Activated T-helper 1 cell treated with anti-CD3 and anti-CD28 coated beads, Interleukin-12 subunit alpha, Interleukin-12 subunit beta, Interleukin-2, Interleukin-4 antibody, amounts not matched to agents 30 ng/mL and 10 ng/mL and 1 ng/mL, durations not matched to agents 14 hours and 24 hours and 36 hours (primary cell): ENCODE measurements around the gene C2orf92. TPM values are rescaled to one million over a fixed set of nuclear protein-coding genes. Genes with fewer than 3 reads are reported as not detected.

Experiments
- DNase-seq: peaks from one replicate; pipeline ENCODE4 v3.0.0; 2021; ENCODE audit warnings: low spot score
- H3K27ac Mint-ChIP-seq: one replicate; pipeline ENCODE4 v1.8.0; 2021; ENCODE audit warnings: mild to moderate bottlenecking, mixed read lengths
- H3K27me3 Mint-ChIP-seq: one replicate; pipeline ENCODE4 v1.8.0; 2022; ENCODE audit warnings: mild to moderate bottlenecking, moderate library complexity, mixed read lengths; ENCODE audit not compliant: insufficient read depth
- H3K36me3 Mint-ChIP-seq: one replicate; pipeline ENCODE4 v1.8.0; 2021; ENCODE audit warnings: low read depth, mixed read lengths
- H3K4me1 Mint-ChIP-seq: one replicate; pipeline ENCODE4 v1.8.0; 2021; ENCODE audit warnings: low read depth, mixed read lengths
- H3K4me3 Mint-ChIP-seq: one replicate; pipeline ENCODE4 v1.8.0; 2021; ENCODE audit warnings: mild to moderate bottlenecking, moderate library complexity, mixed read lengths
- H3K9me3 Mint-ChIP-seq: one replicate; pipeline ENCODE4 v1.8.0; 2021; ENCODE audit warnings: mixed read lengths
- intact Hi-C: fragments of 100-400 bp; cut with micrococcal nuclease; formaldehyde crosslinking; loops from one replicate; pipeline ENCODE4 v1.15.1; 2024
- total RNA-seq: library from RNA; stranded (reverse); gene quantifications from 2 replicates; pipeline ENCODE4 v1.2.3, GENCODE V29; 2022

The C2orf92 gene
- total RNA-seq, 1 donor from 2014 or later, result 17.2 TPM

- Mint-ChIP-seq H3K4me1 (peaks cover 79% of the 10 kb centered on the region), H3K27me3 (no peaks in the 10 kb centered on the region), H3K4me3 (peak overlapping the region; percentile 94), H3K27ac (peak overlapping the region; percentile 99), H3K36me3 (peaks cover 47% of the 10 kb centered on the region), H3K9me3 (no peaks in the 10 kb centered on the region)
- no peak for DNase-seq
- intact Hi-C loops, result loop anchor here (5.0 kb wide), 1 partner anchor 892 kb away; the partner anchor contains the start of genes COA5 and UNC50
Measured at GRCh38 chr2:97714950-97715652, 45.6 kb downstream of the C2orf92 start.

- Mint-ChIP-seq H3K4me1 (peaks cover 79% of the 10 kb centered on the region), H3K4me3 (peak overlapping the region; percentile 94), H3K27me3 (no peaks in the 10 kb centered on the region), H3K36me3 (peaks cover 54% of the 10 kb centered on the region), H3K9me3 (no peaks in the 10 kb centered on the region), H3K27ac (peak overlapping the region; percentile 99)
- DNase-seq, result no peak
- intact Hi-C loops, result no loop called here
Measured at GRCh38 chr2:97715951-97716694, 46.6 kb downstream of the C2orf92 start.

- Mint-ChIP-seq H3K4me3 (peak overlapping the region; percentile 94), H3K27me3 (no peaks in the 10 kb centered on the region), H3K27ac (peak overlapping the region; percentile 90), H3K9me3 (no peaks in the 10 kb centered on the region), H3K4me1 (peaks cover 72% of the 10 kb centered on the region), H3K36me3 (peaks cover 55% of the 10 kb centered on the region)
- intact Hi-C loops, result no loop called here
- DNase-seq, result no peak
Measured at GRCh38 chr2:97716695-97717612, 47.4 kb downstream of the C2orf92 start.

GRCh38 chr2:97717613-97717995 lies 48.1 kb downstream of the C2orf92 start:
- Mint-ChIP-seq H3K27ac (peak overlapping the region; percentile 93), H3K27me3 (no peaks in the 10 kb centered on the region), H3K9me3 (no peaks in the 10 kb centered on the region), H3K36me3 (peaks cover 60% of the 10 kb centered on the region), H3K4me3 (peak overlapping the region; percentile 94), H3K4me1 (peaks cover 68% of the 10 kb centered on the region)
- intact Hi-C loops, result no loop called here
- DNase-seq, result no peak

- Mint-ChIP-seq H3K9me3 (no peaks in the 10 kb centered on the region), H3K4me3 (peak overlapping the region; percentile 94), H3K36me3 (peaks cover 65% of the 10 kb centered on the region), H3K27ac (peak overlapping the region; percentile 93), H3K27me3 (no peaks in the 10 kb centered on the region), H3K4me1 (peaks cover 69% of the 10 kb centered on the region)
- intact Hi-C loops, result loop anchor here (2.0 kb wide), 2 partner anchors 27 to 51 kb away; no protein-coding TSS in a partner anchor
- DNase-seq, result peak; percentile 71
Measured at GRCh38 chr2:97718051-97718882, 48.8 kb downstream of the C2orf92 start.

- Mint-ChIP-seq H3K27me3 (no peaks in the 10 kb centered on the region), H3K9me3 (no peaks in the 10 kb centered on the region), H3K4me1 (peaks cover 66% of the 10 kb centered on the region), H3K27ac (peak overlapping the region; percentile 93), H3K36me3 (peaks cover 66% of the 10 kb centered on the region), H3K4me3 (peak overlapping the region; percentile 94)
- intact Hi-C loops, result loop anchor here (2.0 kb wide), 2 partner anchors 26 to 50 kb away; no protein-coding TSS in a partner anchor
- DNase-seq, result no peak
Measured at GRCh38 chr2:97718942-97719341, 49.4 kb downstream of the C2orf92 start.

- DNase-seq, result no peak
- Mint-ChIP-seq H3K4me3 (peak overlapping the region; percentile 94), H3K9me3 (no peaks in the 10 kb centered on the region), H3K27me3 (no peaks in the 10 kb centered on the region), H3K27ac (peak overlapping the region; percentile 93), H3K4me1 (peaks cover 66% of the 10 kb centered on the region), H3K36me3 (peaks cover 66% of the 10 kb centered on the region)
- intact Hi-C loops, result loop anchor here (2.0 kb wide), 2 partner anchors 25 to 49 kb away; no protein-coding TSS in a partner anchor
Measured at GRCh38 chr2:97719362-97720155, 50.0 kb downstream of the C2orf92 start.

GRCh38 chr2:97720746-97721145 lies 51.2 kb downstream of the C2orf92 start:
- Mint-ChIP-seq H3K4me3 (peak overlapping the region; percentile 57), H3K36me3 (peaks cover 66% of the 10 kb centered on the region)
- intact Hi-C loops, result no loop called here

GRCh38 chr2:97722227-97722626 lies 52.7 kb downstream of the C2orf92 start:
- no peak for DNase-seq
- Mint-ChIP-seq H3K9me3 (peaks cover 7% of the 10 kb centered on the region), H3K36me3 (peaks cover 71% of the 10 kb centered on the region), H3K4me1 (peaks cover 63% of the 10 kb centered on the region), H3K27ac (no peak overlapping the region), H3K27me3 (no peaks in the 10 kb centered on the region), H3K4me3 (no peak overlapping the region)
- intact Hi-C loops, result no loop called here

More at GRCh38 chr2:97720746-97721145, 51.2 kb downstream of the C2orf92 start:
- peaks cover 65% of the 10 kb centered on the region for H3K4me1 Mint-ChIP-seq
- peaks cover 4% of the 10 kb centered on the region for H3K9me3 Mint-ChIP-seq
- H3K27ac Mint-ChIP-seq, result peak overlapping the region; percentile 79
- DNase-seq, result no peak
- no peaks in the 10 kb centered on the region for H3K27me3 Mint-ChIP-seq

GRCh38 chr2:97723156-97724072 lies 53.9 kb downstream of the C2orf92 start:
- peaks cover 11% of the 10 kb centered on the region for H3K9me3 Mint-ChIP-seq
- no peak overlapping the region for H3K4me3 Mint-ChIP-seq
- intact Hi-C loops, result no loop called here
- no peak for DNase-seq
- peaks cover 83% of the 10 kb centered on the region for H3K36me3 Mint-ChIP-seq
- H3K4me1 Mint-ChIP-seq, result peaks cover 66% of the 10 kb centered on the region
- H3K27me3 Mint-ChIP-seq, result no peaks in the 10 kb centered on the region
- no peak overlapping the region for H3K27ac Mint-ChIP-seq
